ENCODE measurements around the gene CRNN.

CRNN gene

DNA sequence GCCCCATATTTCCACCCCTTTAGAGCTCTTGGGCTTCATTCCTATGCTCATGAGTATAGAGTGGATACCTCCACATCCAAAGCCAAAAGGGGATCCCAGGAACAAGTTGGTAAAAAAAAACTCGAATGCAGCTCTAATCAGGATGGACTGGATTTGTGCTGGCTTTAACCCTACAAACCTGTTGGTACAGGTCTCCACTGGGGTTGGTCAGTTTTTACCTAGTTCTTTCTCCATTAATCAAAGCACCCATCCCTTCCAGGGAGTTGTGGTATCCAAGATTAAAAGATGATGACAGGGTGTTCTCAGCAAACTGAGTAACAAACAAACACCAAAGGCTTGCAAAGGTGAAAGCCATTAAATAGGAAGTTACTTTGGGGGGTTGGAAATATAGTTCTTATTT lies 5.9 kb upstream of the CRNN start:
- TF ChIP-seq CREB1 (IDR thresholded peaks at IDR 0.05; ENCODE audit: low read depth) = no peak
- TF ChIP-seq CEBPB (IDR thresholded peaks at IDR 0.05) = no peak
- TF ChIP-seq, protein P1, sequence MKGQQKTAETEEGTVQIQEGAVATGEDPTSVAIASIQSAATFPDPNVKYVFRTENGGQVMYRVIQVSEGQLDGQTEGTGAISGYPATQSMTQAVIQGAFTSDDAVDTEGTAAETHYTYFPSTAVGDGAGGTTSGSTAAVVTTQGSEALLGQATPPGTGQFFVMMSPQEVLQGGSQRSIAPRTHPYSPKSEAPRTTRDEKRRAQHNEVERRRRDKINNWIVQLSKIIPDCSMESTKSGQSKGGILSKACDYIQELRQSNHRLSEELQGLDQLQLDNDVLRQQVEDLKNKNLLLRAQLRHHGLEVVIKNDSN (IDR thresholded peaks at IDR 0.05) = no peak
- no peak for TF ChIP-seq EP300 (IDR thresholded peaks at IDR 0.05; ENCODE audit: borderline replicate concordance)
- TF ChIP-seq ZBTB7A (IDR thresholded peaks at IDR 0.05; ENCODE audit: low read depth) = no peak
- no peak for TF ChIP-seq TCF12 (IDR thresholded peaks at IDR 0.05; ENCODE audit: low read depth)
- TF ChIP-seq TEAD4 (IDR thresholded peaks at IDR 0.05) = no peak
- no peak for TF ChIP-seq TAF1 (IDR thresholded peaks at IDR 0.05; ENCODE audit: low read depth)
- no peak for TF ChIP-seq NFIC (IDR thresholded peaks at IDR 0.05)
- TF ChIP-seq RAD21 (IDR thresholded peaks at IDR 0.05; ENCODE audit: low read depth) = no peak
- TF ChIP-seq, protein P2, sequence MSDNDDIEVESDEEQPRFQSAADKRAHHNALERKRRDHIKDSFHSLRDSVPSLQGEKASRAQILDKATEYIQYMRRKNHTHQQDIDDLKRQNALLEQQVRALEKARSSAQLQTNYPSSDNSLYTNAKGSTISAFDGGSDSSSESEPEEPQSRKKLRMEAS (IDR thresholded peaks at IDR 0.05) = no peak
- TF ChIP-seq, protein P3, sequence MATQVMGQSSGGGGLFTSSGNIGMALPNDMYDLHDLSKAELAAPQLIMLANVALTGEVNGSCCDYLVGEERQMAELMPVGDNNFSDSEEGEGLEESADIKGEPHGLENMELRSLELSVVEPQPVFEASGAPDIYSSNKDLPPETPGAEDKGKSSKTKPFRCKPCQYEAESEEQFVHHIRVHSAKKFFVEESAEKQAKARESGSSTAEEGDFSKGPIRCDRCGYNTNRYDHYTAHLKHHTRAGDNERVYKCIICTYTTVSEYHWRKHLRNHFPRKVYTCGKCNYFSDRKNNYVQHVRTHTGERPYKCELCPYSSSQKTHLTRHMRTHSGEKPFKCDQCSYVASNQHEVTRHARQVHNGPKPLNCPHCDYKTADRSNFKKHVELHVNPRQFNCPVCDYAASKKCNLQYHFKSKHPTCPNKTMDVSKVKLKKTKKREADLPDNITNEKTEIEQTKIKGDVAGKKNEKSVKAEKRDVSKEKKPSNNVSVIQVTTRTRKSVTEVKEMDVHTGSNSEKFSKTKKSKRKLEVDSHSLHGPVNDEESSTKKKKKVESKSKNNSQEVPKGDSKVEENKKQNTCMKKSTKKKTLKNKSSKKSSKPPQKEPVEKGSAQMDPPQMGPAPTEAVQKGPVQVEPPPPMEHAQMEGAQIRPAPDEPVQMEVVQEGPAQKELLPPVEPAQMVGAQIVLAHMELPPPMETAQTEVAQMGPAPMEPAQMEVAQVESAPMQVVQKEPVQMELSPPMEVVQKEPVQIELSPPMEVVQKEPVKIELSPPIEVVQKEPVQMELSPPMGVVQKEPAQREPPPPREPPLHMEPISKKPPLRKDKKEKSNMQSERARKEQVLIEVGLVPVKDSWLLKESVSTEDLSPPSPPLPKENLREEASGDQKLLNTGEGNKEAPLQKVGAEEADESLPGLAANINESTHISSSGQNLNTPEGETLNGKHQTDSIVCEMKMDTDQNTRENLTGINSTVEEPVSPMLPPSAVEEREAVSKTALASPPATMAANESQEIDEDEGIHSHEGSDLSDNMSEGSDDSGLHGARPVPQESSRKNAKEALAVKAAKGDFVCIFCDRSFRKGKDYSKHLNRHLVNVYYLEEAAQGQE (IDR thresholded peaks at IDR 0.05; ENCODE audit: low read depth) = no peak
- TF ChIP-seq YY1 (IDR thresholded peaks at IDR 0.05; ENCODE audit: low read depth) = no peak
- no peak for TF ChIP-seq EGR1 (IDR thresholded peaks at IDR 0.05)
- no peak for TF ChIP-seq FOXM1 (IDR thresholded peaks at IDR 0.05; ENCODE audit: borderline replicate concordance, low read depth)

DNA sequence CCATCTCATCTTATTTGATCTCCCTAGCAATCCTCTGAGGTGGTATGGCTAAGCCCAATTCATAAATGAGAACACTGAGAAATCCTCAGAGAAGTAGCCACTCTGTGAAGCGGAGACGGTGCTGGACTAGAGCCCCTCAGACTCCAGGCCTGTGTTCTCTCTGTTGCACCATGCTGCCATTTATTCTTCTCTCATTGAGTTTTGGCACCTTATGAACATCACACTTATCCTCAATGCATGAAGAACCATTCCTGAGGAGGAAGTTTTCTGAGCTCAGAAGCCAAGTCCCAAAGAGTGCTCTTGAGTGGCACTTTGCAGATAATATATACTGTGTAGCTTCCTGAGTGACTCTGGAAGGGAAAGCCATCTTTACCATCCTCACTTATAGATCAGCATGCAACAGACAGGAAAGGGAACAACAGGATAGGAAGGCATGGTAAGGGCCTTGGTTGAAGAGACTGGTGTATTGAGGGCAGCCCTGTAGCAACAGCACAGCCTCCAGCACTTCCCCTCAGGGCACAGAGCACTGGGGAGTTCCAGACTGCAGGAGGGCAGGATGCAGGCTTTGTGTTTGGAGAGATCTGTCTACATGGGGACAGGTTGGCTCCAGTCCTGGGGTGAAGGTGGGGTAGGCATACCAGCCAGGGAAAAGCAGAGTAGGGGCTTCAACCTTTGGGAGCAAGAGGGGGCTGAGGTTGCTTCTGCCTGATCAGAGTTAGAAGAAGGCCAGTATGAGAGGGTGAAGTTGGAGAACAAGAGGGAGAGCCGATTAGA lies 1.6 kb upstream of the CRNN start:
- TF ChIP-seq, protein P3 (IDR thresholded peaks at IDR 0.05; ENCODE audit: low read depth) = no peak
- no peak for TF ChIP-seq TCF12 (IDR thresholded peaks at IDR 0.05; ENCODE audit: low read depth)
- TF ChIP-seq YY1 (IDR thresholded peaks at IDR 0.05; ENCODE audit: low read depth) = no peak
- TF ChIP-seq, protein P1 (IDR thresholded peaks at IDR 0.05) = no peak
- TF ChIP-seq EGR1 (IDR thresholded peaks at IDR 0.05) = no peak
- TF ChIP-seq EP300 (IDR thresholded peaks at IDR 0.05; ENCODE audit: borderline replicate concordance) = no peak
- TF ChIP-seq, protein P2 (IDR thresholded peaks at IDR 0.05) = no peak
- TF ChIP-seq CREB1 (IDR thresholded peaks at IDR 0.05; ENCODE audit: low read depth) = no peak

DNA sequence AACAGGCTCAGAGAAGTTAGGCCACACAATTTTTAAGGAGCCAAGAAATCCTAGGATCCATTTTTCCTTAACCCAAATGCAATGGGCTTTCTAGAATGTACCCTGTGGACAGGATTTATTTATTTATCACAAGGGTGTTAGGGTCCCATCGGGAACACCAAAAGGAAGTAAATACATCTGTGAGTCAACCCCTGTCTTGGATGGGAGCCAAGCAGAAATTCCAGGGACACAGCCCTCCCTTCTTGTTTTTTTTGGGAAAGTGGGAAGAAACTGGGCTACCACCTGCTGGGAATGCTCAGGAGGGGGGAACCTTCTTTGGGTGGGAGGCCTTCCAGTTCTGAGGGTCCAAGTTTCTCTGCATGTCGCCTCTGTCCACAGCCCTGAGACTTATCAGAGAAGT lies 1.3 kb downstream of the CRNN start:
- TF ChIP-seq, protein P1 (IDR thresholded peaks at IDR 0.05) = no peak
- TF ChIP-seq EGR1 (IDR thresholded peaks at IDR 0.05) (no peak), TCF12 (IDR thresholded peaks at IDR 0.05; ENCODE audit: low read depth) (no peak), FOXM1 (IDR thresholded peaks at IDR 0.05; ENCODE audit: borderline replicate concordance, low read depth) (no peak)

DNA sequence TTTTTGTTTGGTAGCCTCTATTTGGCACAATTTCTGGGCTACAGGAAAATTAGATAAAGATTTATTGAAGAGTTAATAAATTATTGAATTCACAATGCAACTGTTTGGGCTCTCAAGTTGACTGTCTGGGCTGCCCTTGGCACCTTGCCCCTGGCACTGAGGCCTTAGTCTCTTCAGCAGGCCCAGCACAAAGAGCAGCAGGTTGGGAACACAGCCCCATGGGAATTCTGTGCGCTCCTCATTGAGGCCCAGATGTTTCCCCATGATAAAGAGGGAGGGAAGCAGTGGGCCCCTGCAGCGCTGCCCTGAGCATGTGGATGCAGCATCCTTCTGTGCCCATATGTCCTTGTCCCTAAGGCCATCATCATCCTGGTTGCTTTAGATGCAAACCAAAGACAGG lies 2.9 kb downstream of the CRNN start:
- no peak for TF ChIP-seq ZBTB7A (IDR thresholded peaks at IDR 0.05; ENCODE audit: low read depth)
- no peak for TF ChIP-seq NFIC (IDR thresholded peaks at IDR 0.05)

DNA sequence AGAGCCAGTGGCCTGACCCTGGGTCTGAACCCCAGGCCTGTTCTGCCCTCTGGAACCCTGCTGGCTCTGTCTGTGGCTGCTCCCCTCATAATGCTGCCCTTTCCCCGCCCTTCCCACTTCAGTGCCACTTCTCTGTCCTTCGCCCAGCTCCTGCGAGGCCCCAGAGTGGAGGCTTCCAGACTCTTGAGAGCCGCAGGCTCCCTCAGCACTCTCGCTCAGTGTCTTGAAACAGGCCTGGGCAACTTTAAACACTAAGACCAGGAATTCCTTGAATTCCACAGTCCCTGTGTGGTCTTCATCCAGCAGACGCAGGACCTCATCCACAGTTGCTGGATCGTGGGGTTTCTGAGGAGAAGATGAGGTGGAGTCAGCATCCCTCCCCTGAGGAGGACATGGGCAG lies 3.5 kb downstream of the CRNN start:
- no peak for TF ChIP-seq RAD21 (IDR thresholded peaks at IDR 0.05; ENCODE audit: low read depth)
- TF ChIP-seq, protein P1 (IDR thresholded peaks at IDR 0.05) = no peak
- no peak for TF ChIP-seq CEBPB (IDR thresholded peaks at IDR 0.05)
- TF ChIP-seq TAF1 (IDR thresholded peaks at IDR 0.05; ENCODE audit: low read depth) = no peak
- no peak for TF ChIP-seq YY1 (IDR thresholded peaks at IDR 0.05; ENCODE audit: low read depth)
- no peak for TF ChIP-seq ZBTB7A (IDR thresholded peaks at IDR 0.05; ENCODE audit: low read depth)
- TF ChIP-seq, protein P2 (IDR thresholded peaks at IDR 0.05) = no peak
- TF ChIP-seq FOXM1 (IDR thresholded peaks at IDR 0.05; ENCODE audit: borderline replicate concordance, low read depth) = no peak
- TF ChIP-seq TEAD4 (IDR thresholded peaks at IDR 0.05) = no peak
- no peak for TF ChIP-seq EGR1 (IDR thresholded peaks at IDR 0.05)

Data from Ishikawa (cell line).